Fibroblast of pulmonary artery (primary cell): ENCODE measurements around the gene CCDC171.

ENCODE experiments used
- DNase-seq: peaks from one replicate; pipeline ENCODE4 v3.0.0-alpha.2; 2010; ENCODE audit warnings: low read depth
- H3K4me3 ChIP-seq: replicated peaks from 2 replicates; pipeline ENCODE4 v1.5.1; 2011; ENCODE audit warnings: low read depth, mild to moderate bottlenecking, control low read depth, low read length, moderate library complexity
- TF ChIP-seq, protein P1 (sequence below): IDR thresholded peaks from 2 replicates; pipeline ENCODE4 v1.5.1; 2011; ENCODE audit warnings: mild to moderate bottlenecking, control low read depth, low read length, inconsistent platforms; ENCODE audit errors: missing control alignments

CCDC171 gene

DNA sequence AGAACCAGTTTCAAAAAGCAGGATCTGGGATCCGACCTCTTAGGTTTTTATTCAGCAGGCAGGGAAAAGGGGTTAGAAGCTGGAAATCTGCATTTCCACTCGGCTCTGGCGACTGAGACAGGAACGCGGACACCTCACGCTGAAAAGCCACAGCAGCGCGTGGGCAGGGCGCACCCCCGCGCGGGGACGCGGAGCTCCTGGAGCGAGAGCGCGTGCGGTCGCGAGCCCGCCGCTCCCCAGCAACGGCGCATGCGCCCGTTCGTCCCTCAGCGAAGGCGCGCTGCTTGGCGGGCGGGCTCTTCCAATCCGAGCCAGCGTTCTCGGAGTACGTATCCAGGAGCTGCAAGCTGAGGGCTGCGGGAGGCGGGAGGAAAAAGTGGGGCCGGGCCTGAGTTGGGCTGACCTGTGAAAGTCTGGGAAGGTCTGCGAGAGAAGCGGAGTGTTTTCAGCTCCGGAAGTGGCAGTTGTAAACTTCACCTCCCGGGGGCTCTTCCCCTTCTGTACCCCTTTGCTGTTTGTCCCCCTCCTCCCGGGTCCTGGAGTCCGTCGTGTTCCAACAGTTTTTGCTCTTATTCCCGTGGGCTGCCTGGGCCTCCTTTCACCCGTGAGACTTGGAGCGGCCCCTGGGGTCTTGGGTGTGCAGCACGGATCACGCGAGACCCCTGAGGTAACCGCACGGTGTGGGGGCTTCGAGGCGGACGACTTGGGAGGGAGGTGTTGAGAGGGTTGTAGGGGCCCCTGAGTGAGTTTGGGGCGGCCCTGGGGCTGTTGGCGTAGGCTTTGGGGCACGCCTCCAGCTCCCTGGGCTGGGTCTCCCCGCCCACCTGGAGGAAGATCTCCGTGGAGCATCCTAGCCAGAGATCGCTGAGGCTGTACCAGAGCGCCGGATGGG, at the start of gene CCDC171:
TSS of gene CCDC171 (plus strand) at position 408 of the 892 bp plus-strand sequence. CDS start 11,046 bp downstream, outside the sequence.
- H3K4me3 ChIP-seq: peak within 1 kb of the TSS; percentile 88
- TF ChIP-seq, protein P1, sequence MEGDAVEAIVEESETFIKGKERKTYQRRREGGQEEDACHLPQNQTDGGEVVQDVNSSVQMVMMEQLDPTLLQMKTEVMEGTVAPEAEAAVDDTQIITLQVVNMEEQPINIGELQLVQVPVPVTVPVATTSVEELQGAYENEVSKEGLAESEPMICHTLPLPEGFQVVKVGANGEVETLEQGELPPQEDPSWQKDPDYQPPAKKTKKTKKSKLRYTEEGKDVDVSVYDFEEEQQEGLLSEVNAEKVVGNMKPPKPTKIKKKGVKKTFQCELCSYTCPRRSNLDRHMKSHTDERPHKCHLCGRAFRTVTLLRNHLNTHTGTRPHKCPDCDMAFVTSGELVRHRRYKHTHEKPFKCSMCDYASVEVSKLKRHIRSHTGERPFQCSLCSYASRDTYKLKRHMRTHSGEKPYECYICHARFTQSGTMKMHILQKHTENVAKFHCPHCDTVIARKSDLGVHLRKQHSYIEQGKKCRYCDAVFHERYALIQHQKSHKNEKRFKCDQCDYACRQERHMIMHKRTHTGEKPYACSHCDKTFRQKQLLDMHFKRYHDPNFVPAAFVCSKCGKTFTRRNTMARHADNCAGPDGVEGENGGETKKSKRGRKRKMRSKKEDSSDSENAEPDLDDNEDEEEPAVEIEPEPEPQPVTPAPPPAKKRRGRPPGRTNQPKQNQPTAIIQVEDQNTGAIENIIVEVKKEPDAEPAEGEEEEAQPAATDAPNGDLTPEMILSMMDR: no peak
- DNase-seq: peak; percentile 96

DNA sequence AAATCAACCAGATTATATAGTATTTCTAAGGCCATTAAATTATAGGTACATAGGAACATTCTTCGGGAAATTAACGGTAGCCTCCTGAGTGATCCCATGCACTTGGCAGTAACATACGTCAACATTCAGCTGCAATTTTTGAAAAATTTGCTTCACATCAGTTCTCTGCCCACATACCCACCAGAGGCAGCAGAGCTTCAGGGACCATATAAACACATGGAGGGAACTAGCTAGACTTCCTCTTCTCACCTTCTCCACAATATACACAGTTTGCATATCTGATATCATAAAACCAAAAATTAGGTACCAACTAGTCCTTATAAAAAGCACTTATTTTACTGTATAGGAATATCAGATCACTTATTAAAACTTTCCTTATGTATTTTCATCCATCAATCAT, 46.9 kb upstream of the CCDC171 start:
- H3K4me3 ChIP-seq: no peak overlapping the region
- DNase-seq: no peak
- TF ChIP-seq, protein P1: no peak

DNA sequence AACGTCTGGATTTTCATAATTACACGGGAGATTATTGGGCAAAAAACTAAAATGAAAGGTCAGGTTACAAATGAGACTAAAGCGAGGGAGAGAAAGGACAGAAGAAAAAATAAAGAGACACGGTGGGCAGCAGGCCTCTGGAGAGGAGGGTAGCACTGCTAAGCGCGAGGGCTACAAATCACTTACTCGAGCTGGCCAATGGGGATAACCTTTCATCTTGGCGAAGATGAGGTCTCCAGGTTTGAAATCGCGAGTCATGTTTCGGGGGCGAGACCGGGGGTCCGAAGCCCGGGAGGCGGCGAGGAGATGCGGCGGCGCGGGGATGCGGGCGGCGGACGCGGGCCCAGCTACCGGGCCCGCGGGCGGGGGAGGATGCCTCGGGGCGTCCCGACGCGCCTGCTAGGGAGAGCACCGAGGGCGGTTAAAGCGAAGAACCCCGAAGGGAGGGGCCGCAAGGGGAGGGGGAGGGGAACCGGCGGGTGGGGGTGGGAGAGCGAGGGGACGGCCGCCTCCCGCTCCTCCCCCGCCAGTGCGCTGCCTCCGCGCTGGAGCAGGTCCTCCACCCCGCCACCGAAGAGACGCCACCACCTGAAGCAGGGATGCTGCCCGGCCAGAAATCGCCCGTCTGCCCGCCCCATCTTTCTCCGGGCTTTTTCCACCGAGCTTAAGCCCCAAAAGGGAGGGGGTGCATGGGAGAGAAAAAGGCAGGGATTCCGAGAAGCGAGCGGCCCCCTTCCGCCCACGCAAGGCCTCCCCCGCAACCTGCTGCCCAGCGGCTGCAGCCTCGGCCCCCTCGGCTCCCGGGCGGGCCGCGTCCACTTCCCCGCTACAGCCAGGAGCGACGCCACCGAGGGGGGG, 42.7 kb upstream of the CCDC171 start:
- TF ChIP-seq, protein P1: no peak
- peak overlapping the region; percentile 91 for H3K4me3 ChIP-seq
- DNase-seq: peak; percentile 17

DNA sequence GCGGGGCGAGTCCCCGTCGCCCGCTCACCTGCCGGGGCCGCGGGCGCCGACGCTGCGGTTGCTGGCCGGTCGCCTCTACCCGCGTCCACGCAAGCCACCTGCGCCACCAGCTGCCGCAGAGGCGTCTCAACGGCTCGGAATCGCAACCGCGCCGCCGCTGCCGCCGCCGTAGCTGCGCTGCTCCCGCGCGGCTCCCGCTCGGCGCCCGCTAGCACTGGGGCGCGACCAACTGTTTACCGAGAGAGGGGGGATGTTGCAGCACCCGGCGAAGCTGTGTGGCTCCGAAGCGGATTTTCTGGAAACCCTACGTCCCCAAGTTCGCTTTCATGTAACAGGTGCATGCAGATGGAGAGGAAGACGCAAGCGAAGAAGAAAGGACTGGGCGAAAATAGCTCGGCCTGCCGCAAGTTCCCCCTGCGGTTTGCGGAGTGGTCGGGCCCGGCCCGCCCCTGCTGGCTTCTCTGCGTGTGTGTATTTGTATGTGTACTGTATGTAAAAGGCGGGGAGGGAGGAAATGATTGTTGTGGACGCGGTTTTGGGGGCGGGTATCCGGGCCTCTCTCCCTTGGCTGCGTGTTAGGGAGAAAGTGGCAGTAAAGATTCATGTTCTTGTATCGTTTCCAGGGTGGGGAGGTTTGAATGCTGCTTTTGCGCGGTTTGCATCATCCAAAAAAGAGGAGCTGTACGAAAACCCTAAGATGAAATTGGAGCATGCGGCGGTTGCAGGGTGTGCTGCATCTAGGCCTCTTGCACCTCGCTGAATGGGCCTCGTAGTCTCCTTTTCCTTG, 41.9 kb upstream of the CCDC171 start, which contains the start of gene PSIP1:
TSS of gene PSIP1 (minus strand) at position 182 of the 787 bp plus-strand sequence. CDS start 782 bp downstream, outside the sequence.
- DNase-seq: peak; percentile 84
- peak within 1 kb of the TSS; percentile 91 for H3K4me3 ChIP-seq
- TF ChIP-seq, protein P1: no peak

DNA sequence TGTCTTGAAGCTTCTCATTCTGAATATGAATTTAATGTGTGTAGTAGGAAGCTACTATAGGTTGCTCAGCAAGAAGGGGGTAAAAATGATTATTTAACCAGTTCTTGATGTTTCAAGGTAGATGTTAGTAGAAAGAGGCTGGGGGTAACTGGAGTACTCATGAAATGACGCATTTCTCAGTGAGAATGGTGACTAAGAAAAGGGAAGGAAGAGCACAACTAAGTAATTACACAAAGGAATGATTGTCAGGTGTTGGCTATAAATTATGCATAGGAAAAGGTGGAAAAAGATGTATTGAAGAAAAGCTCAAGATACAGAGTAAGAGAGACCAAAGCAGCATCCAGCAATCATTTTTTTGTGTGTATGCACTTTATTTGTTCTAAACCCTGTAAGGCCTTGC, 40.6 kb upstream of the CCDC171 start:
- no peak for DNase-seq
- TF ChIP-seq, protein P1: no peak
- H3K4me3 ChIP-seq: no peak overlapping the region

DNA sequence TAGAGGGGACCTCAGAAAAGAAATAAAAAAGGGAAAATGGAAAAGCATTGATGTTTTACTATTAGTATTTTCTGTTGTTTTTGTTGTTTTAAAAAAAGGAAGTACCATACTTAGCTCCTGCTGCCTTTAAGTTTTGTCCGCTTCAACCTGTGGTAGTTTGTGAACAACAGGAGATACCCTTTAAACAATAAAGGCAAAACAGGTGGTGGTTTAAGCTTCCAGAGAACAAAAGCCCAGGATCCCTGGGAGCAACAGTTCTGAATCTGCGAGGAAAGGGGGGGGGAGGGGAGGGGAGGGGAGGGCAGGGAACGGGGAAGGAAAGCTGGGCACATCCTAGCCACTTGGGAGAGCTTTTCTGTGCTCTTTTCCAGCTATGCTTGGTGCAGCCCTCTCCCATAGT, 40.0 kb upstream of the CCDC171 start:
- no peak for DNase-seq
- H3K4me3 ChIP-seq: no peak overlapping the region
- TF ChIP-seq, protein P1: no peak
